HG02884 (cell line): ENCODE measurements around the gene TMEM151A.
"Not testable (repeated sequence)": the region's sequence is repeated elsewhere in the genome, so short reads cannot be mapped to it uniquely, and the experiment has no call there.

Source experiments
- ATAC-seq: cut with Tn5 transposase; IDR thresholded peaks from one replicate; pipeline ENCODE4 v1.9.1; 2021; ENCODE audit warnings: mild to moderate bottlenecking, moderate library complexity; ENCODE audit not compliant: unreplicated experiment

TMEM151A gene

GRCh38 chr11:66267039-66267378 is 24.7 kb upstream of the TMEM151A start:
- no peak for ATAC-seq

GRCh38 chr11:66267379-66268243 is 24.1 kb upstream of the TMEM151A start:
- ATAC-seq, result peak; percentile 37

GRCh38 chr11:66268244-66268951 is 23.3 kb upstream of the TMEM151A start, which contains the start of gene RAB1B:
Gene RAB1B (plus strand): TSS chr11:66268639. CDS start chr11:66268680, 41 bp downstream.
- peak; percentile 65 for ATAC-seq

- no peak for ATAC-seq
These were observed 22.5 kb upstream of the TMEM151A start for GRCh38 chr11:66268952-66269905.

GRCh38 chr11:66271816-66272215 is 19.9 kb upstream of the TMEM151A start:
- no peak for ATAC-seq

GRCh38 chr11:66272596-66272995 is 19.1 kb upstream of the TMEM151A start:
- ATAC-seq, result no peak

GRCh38 chr11:66274219-66274618 is 17.5 kb upstream of the TMEM151A start:
- ATAC-seq, result no peak

- no peak for ATAC-seq
These were observed 16.3 kb upstream of the TMEM151A start for GRCh38 chr11:66275396-66275795.

- no peak for ATAC-seq
These were observed 15.6 kb upstream of the TMEM151A start for GRCh38 chr11:66275984-66276612.

GRCh38 chr11:66276619-66277018 is 15.1 kb upstream of the TMEM151A start:
- not testable (repeated sequence) for ATAC-seq

GRCh38 chr11:66277064-66277463 is 14.6 kb upstream of the TMEM151A start:
- not testable (repeated sequence) for ATAC-seq

GRCh38 chr11:66277471-66278362 is 14.0 kb upstream of the TMEM151A start, which contains the start of gene CNIH2:
Gene CNIH2 (plus strand): TSS chr11:66278175. CDS start chr11:66278457, 282 bp downstream.
- no peak for ATAC-seq

- no peak for ATAC-seq
These were observed 13.2 kb upstream of the TMEM151A start for GRCh38 chr11:66278363-66279091.

GRCh38 chr11:66279092-66279734 is 12.5 kb upstream of the TMEM151A start:
- no peak for ATAC-seq

- ATAC-seq, result no peak
These were observed 11.3 kb upstream of the TMEM151A start for GRCh38 chr11:66280428-66280827.

GRCh38 chr11:66281001-66281400 is 10.7 kb upstream of the TMEM151A start:
- no peak for ATAC-seq

GRCh38 chr11:66281776-66282467 is 9.8 kb upstream of the TMEM151A start:
- ATAC-seq, result no peak
